Neuronal stem cell (in vitro differentiated cells): Measurements from ENCODE around the gene GDF7.

Source experiments
- DNase-seq: peaks from one replicate; pipeline ENCODE4 v3.0.0-alpha.2; 2013; ENCODE audit warnings: low spot score
- H2AFZ ChIP-seq: one replicate; pipeline ENCODE4 v1.6.1; 2013; ENCODE audit warnings: mild to moderate bottlenecking, low read length, inconsistent platforms
- H2AK5ac ChIP-seq: 2 replicates; pipeline ENCODE4 v1.6.1; 2013; ENCODE audit warnings: low read depth, mild to moderate bottlenecking, inconsistent platforms, low read length, moderate library complexity, mixed read lengths
- H2BK120ac ChIP-seq: 2 replicates; pipeline ENCODE4 v1.6.1; 2013; ENCODE audit warnings: low read depth, mild to moderate bottlenecking, inconsistent platforms, low read length, moderate library complexity, mixed read lengths
- H2BK12ac ChIP-seq: one replicate; pipeline ENCODE4 v1.6.1; 2013; ENCODE audit warnings: low read length, inconsistent platforms
- H2BK15ac ChIP-seq: 2 replicates; pipeline ENCODE4 v1.6.1; 2013; ENCODE audit warnings: mild to moderate bottlenecking, low read length, inconsistent platforms, mixed read lengths
- H2BK5ac ChIP-seq: one replicate; pipeline ENCODE4 v1.6.1; 2013; ENCODE audit warnings: inconsistent platforms, mild to moderate bottlenecking, low read length, moderate library complexity
- H3K14ac ChIP-seq: one replicate; pipeline ENCODE4 v1.6.1; 2013; ENCODE audit warnings: low read length, inconsistent platforms
- H3K18ac ChIP-seq: 2 replicates; pipeline ENCODE4 v1.6.1; 2013; ENCODE audit warnings: low read length, inconsistent platforms
- H3K23ac ChIP-seq: 2 replicates; pipeline ENCODE4 v1.6.1; 2013; ENCODE audit warnings: low read depth, mild to moderate bottlenecking, mixed read lengths, low read length, inconsistent platforms; ENCODE audit not compliant: poor library complexity
- H3K27ac ChIP-seq: replicated peaks from 3 replicates; pipeline ENCODE4 v1.5.1; 2013; ENCODE audit warnings: low read length, inconsistent platforms
- H3K27me3 ChIP-seq, 3 experiments: 2 replicates each; pipeline ENCODE4 v1.6.1; 2013; ENCODE audit warnings: low read length in 3 of 3, mild to moderate bottlenecking in 2 of 3, inconsistent platforms in 1 of 3, low read depth in 1 of 3, mixed read lengths in 1 of 3, moderate library complexity in 1 of 3; ENCODE audit not compliant: control insufficient read depth in 3 of 3, insufficient read depth in 3 of 3
- H3K36me3 ChIP-seq, 2 donors: replicated peaks in 1 of 2; 2 replicates each; pipeline ENCODE4 v1.6.1; 2013; ENCODE audit warnings: low read length in 2 of 2; ENCODE audit not compliant: control insufficient read depth in 2 of 2, insufficient read depth in 2 of 2
- H3K4ac ChIP-seq: 2 replicates; pipeline ENCODE4 v1.6.1; 2013; ENCODE audit warnings: inconsistent platforms, mild to moderate bottlenecking, low read length, moderate library complexity
- H3K4me1 ChIP-seq, 2 donors: 1 replicate in 1 of 2; 2 replicates in 1 of 2; pipeline ENCODE4 v1.6.1; 2013; ENCODE audit warnings: low read length in 2 of 2, low read depth in 1 of 2; ENCODE audit not compliant: control insufficient read depth in 2 of 2, insufficient read depth in 1 of 2
- H3K4me2 ChIP-seq: one replicate; pipeline ENCODE4 v1.6.1; 2013; ENCODE audit warnings: mild to moderate bottlenecking, low read length, inconsistent platforms; ENCODE audit not compliant: insufficient read depth, poor library complexity, severe bottlenecking
- H3K4me3 ChIP-seq, 2 donors: 2 replicates each; pipeline ENCODE4 v1.5.1; 2013; ENCODE audit warnings: low read length in 2 of 2, mild to moderate bottlenecking in 2 of 2, inconsistent platforms in 1 of 2, moderate library complexity in 1 of 2
- H3K79me1 ChIP-seq: one replicate; pipeline ENCODE4 v1.6.1; 2013; ENCODE audit warnings: low read depth, mild to moderate bottlenecking, inconsistent platforms, low read length, moderate library complexity
- H3K9ac ChIP-seq: one replicate; pipeline ENCODE4 v1.6.1; 2013; ENCODE audit warnings: mild to moderate bottlenecking, low read depth, low read length, inconsistent platforms; ENCODE audit not compliant: poor library complexity
- H3K9me3 ChIP-seq, 2 donors: replicated peaks in 1 of 2; 2 replicates each; pipeline versions ENCODE3 to v1.6.1; 2013; ENCODE audit warnings: low read length in 2 of 2, mild to moderate bottlenecking in 2 of 2, inconsistent platforms in 1 of 2, low read depth in 1 of 2, mixed read lengths in 1 of 2, moderate library complexity in 1 of 2; ENCODE audit not compliant: control insufficient read depth in 2 of 2, insufficient read depth in 1 of 2
- H4K8ac ChIP-seq: one replicate; pipeline ENCODE4 v1.6.1; 2013; ENCODE audit warnings: low read depth, mild to moderate bottlenecking, inconsistent platforms, low read length, moderate library complexity
- H4K91ac ChIP-seq: one replicate; pipeline ENCODE4 v1.6.1; 2013; ENCODE audit warnings: low read length, low read depth, mild to moderate bottlenecking, inconsistent platforms; ENCODE audit not compliant: poor library complexity
- WGBS, 2 donors: extraction: QIAGEN DNeasy Blood & Tissue Kit; methylation state at CpG; one replicate each; pipeline ENCODE4 v1.1.7; 2013; ENCODE audit warnings: missing lambda C conversion rate in 2 of 2, mixed read lengths in 1 of 2; ENCODE audit not compliant: insufficient read length in 2 of 2, insufficient replicate concordance in 1 of 2; ENCODE audit errors: extremely low coverage in 2 of 2; 5-methylcytosine and 5-hydroxymethylcytosine counted together

GDF7 gene

DNA sequence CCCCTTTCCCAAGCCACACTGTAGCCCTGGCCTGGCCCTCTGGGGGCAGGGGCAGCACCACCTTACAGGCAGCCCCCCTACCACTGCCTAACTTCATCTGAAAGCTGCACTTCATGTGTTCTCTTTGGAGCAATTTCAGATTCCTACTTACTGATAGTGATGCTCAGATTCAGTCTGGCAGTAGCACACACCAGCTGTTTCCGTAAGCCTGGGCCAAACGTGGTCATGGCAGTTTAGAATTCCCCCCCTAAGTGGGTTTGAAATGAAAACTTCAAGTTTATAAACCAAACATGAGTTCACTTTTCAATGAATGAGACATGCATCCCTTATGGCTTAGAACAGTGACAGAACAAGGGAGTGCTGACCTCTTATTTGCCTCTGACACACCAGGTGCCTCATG lies 29.4 kb downstream of the GDF7 start:
- no CpG with 5 or more reads among the region's 2 CpGs for WGBS, 2 donors
- Histone ChIP-seq H3K4me3 (no peak overlapping the region), H3K36me3 (peaks cover 4 to 66% of the 10 kb centered on the region in 2 donors)

DNA sequence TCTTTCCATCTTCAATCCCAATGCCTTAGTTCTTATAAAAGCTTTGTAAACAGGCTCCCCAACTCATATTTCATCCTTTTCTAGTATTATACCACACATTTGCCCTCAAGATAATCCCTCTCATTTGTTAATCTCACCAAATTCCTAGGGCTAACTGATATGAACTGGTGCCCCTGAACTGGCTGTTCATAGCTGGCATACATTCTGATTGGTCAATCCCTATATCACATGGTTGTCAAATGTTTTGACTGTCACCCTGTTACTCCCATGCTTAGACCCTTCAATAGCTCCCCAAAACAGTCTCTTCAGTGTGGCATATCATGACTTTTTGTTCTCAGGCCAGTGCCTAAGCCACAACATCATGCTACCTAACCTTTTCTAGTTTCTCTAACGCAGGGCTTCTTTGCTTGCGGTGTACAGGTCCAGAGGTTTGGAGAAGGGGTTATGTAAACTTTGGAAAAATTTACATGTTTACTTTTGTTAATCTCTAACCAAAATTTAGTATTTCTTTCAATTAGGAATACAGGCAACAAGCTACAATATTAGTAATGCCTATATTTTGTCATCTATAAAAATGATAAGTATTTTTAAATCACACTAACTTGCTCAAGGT lies 30.5 kb downstream of the GDF7 start:
- Histone ChIP-seq H2BK12ac (no peak overlapping the region), H4K8ac (no peak overlapping the region), H3K27me3 (no peaks in the 10 kb centered on the region), H3K23ac (no peak overlapping the region), H3K4me3 (no peak overlapping the region), H3K18ac (no peak overlapping the region), H2BK15ac (no peak overlapping the region), H3K36me3 (peaks cover 6 to 63% of the 10 kb centered on the region in 2 donors), H3K9ac (no peak overlapping the region), H2BK120ac (no peak overlapping the region), H3K27ac (no peak overlapping the region), H2AK5ac (no peak overlapping the region), H3K4me2 (no peak overlapping the region), H3K14ac (no peak overlapping the region), H4K91ac (no peak overlapping the region), H3K4me1 (peaks cover 0 to 2% of the 10 kb centered on the region in 2 donors), H3K4ac (no peak overlapping the region), H2AFZ (no peak overlapping the region), H3K9me3 (no peaks in the 10 kb centered on the region), H3K79me1 (no peaks in the 10 kb centered on the region), H2BK5ac (no peak overlapping the region)
- WGBS, 2 donors: no CpG with 5 or more reads among the region's 2 CpGs
- no peak for DNase-seq

More for the DNA sequence above, 29.4 kb downstream of the GDF7 start:
- Histone ChIP-seq H3K79me1 (no peaks in the 10 kb centered on the region), H2BK120ac (no peak overlapping the region), H3K9ac (no peak overlapping the region), H2BK5ac (no peak overlapping the region), H3K4ac (no peak overlapping the region), H3K14ac (no peak overlapping the region), H3K23ac (no peak overlapping the region), H3K4me1 (peaks cover 0 to 2% of the 10 kb centered on the region in 2 donors), H2AK5ac (no peak overlapping the region), H2AFZ (no peak overlapping the region), H4K8ac (no peak overlapping the region), H2BK15ac (no peak overlapping the region), H3K18ac (no peak overlapping the region), H2BK12ac (no peak overlapping the region), H3K27me3 (no peaks in the 10 kb centered on the region), H3K9me3 (no peaks in the 10 kb centered on the region), H4K91ac (no peak overlapping the region), H3K4me2 (no peak overlapping the region), H3K27ac (no peak overlapping the region)
- DNase-seq: no peak

DNA sequence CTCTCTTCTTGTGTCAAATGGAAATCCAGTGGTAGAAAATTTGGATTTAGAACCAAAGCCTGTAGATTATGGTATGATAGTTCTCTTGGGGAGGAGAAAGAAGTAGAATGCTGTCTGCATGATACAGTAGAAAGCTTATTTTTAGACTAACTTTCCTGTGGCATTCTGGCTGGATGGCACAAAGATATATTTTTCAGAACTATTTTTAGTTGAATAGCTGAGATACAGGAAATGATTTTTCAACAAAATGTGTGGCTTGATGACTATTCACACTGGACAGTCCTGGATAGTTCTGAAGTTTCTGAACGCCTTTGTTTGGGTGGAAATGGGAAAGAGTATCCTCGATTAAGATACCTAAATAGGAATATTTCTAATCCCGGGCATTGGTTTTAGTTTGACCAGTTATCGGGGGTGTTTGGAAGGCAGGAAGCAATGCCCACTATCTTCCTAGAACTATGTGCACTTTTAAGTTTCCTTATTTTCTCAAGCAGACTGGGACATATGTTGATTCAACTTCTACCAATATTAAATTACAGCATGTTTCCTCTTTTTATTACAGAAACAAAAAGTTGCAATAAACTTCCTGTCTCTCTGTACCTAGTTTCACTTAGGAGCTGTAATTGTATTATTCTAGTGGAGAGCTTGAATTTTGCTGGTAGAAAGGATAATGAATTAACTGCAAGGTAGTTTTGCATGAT lies 32.1 kb downstream of the GDF7 start:
- Histone ChIP-seq H3K9me3 (no peaks in the 10 kb centered on the region), H3K27me3 (no peaks in the 10 kb centered on the region), H3K36me3 (peaks cover 4 to 51% of the 10 kb centered on the region in 2 donors), H3K27ac (no peak overlapping the region), H2BK15ac (no peak overlapping the region), H2BK120ac (no peak overlapping the region), H3K4ac (no peak overlapping the region), H3K4me2 (no peak overlapping the region), H4K91ac (no peak overlapping the region), H3K14ac (no peak overlapping the region), H3K4me3 (no peak overlapping the region), H2BK12ac (no peak overlapping the region), H3K9ac (no peak overlapping the region), H3K4me1 (peaks cover 0 to 2% of the 10 kb centered on the region in 2 donors), H2AFZ (no peak overlapping the region), H2BK5ac (no peak overlapping the region), H3K18ac (no peak overlapping the region), H3K23ac (no peak overlapping the region), H3K79me1 (no peaks in the 10 kb centered on the region), H2AK5ac (no peak overlapping the region), H4K8ac (no peak overlapping the region)
- no CpG with 5 or more reads among the region's 4 CpGs for WGBS, 2 donors
- DNase-seq: no peak

DNA sequence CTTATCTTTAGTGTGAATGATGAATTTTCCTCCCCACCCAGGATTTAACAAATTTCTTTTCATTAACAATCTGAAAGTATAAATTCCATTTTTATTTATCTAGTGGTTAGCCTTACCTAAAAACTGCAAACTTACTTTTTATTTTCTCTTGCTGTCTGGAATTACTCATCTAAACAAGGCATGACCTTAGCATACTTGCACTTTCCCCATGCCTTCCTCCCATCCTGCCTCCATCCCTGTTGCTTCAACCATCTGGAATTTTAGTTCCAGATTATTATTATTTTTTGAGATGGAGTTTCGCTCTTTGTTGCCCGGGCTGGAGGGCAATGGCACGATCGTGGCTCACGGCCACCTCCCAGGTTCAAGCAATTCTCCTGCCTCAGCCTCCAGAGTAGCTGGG lies 35.6 kb downstream of the GDF7 start:
- H2AFZ ChIP-seq: no peak overlapping the region
- H3K18ac ChIP-seq: no peak overlapping the region
- H4K91ac ChIP-seq: no peak overlapping the region
- no peak overlapping the region for H2BK120ac ChIP-seq
- no peak overlapping the region for H3K23ac ChIP-seq
- H2BK15ac ChIP-seq: no peak overlapping the region
- no peak overlapping the region for H3K27ac ChIP-seq
- no peak overlapping the region for H3K4ac ChIP-seq
- H2BK5ac ChIP-seq: no peak overlapping the region
- no peak for DNase-seq
- no peak overlapping the region for H2AK5ac ChIP-seq
- H3K9ac ChIP-seq: no peak overlapping the region
- H3K14ac ChIP-seq: no peak overlapping the region
- no peak overlapping the region for H2BK12ac ChIP-seq
- no peak overlapping the region for H3K4me3 ChIP-seq
- H3K4me2 ChIP-seq: no peak overlapping the region
- H3K4me1 ChIP-seq: peaks cover under 1% of the 10 kb centered on the region in 2 donors
- H3K36me3 ChIP-seq: peaks cover 2 to 41% of the 10 kb centered on the region in 2 donors
- H3K79me1 ChIP-seq: no peaks in the 10 kb centered on the region
- H4K8ac ChIP-seq: no peak overlapping the region
- no peaks in the 10 kb centered on the region for H3K9me3 ChIP-seq
- no peaks in the 10 kb centered on the region for H3K27me3 ChIP-seq
- WGBS, 2 donors: no CpG with 5 or more reads among the region's 5 CpGs
